GM18858 (cell line): Measurements from ENCODE around the gene TMEM220.
"Not testable (repeated sequence)": the region's sequence is repeated elsewhere in the genome, so short reads cannot be mapped to it uniquely, and the experiment has no call there.

Source experiments
- ATAC-seq: cut with Tn5 transposase; IDR thresholded peaks from one replicate; pipeline ENCODE4 v1.9.1; 2021; ENCODE audit not compliant: unreplicated experiment

Gene TMEM220

DNA sequence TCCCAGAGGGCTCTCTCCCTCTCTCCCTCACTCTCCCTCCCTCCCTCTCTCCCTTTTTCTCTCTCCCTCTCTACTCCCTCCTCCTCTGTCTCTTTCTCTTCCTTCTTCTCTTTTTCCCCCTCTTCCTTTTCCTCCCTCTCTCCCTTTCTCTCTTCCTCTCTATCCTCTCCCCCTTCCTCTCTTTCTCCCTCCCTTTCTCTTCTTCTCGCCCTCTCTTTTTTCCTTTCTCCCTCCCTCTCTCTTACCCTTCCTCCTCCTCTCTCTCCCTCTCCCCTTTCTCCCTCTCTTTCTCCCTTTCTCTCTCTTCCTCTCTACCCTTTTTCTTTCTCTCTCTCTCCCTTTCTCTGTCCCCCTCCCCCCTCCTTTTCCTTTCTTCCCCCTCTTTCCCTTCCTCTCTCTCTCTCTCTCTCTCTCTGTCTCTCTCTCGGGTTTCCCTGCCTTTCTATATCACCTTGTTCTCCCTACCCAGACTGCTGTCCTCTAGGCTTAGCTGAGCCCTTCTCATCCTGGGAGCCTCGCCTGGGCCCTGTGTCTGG, 25.8 kb upstream of the TMEM220 start:
- ATAC-seq = no peak

DNA sequence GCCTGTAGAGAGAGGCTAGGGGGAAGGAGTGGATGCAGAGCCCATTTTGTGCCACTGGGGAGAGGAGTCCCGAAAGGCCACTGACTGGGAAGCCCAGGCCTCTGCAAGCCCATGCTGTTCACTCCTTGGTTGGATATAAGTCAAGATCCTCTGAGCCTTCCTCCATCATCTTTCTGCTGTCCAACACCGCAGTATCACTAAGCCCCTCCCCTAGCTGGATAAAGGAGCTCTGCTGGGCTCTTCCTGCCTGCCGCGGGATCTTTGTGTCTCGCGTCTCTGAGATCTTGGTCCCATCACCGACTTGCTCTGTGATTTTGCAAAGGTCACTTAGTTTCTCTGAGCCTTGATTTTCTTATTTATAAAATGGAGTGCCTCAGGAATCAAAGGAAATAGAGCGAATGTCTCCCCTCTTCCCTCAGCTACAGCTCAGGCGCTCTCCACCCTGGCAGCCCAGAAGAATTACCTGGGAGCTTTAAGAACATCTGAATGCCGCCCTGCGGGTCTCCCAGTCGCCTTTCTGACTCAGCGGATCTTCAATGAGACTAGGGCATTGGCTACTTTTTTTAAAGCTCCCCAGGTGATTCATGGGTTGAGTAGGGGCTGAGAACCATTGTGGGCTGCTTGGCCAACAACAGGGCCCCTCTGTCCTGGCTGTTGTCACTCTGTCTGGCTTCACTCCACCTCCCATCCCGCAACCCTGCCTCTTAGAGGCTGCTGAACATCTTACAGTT, 25.2 kb upstream of the TMEM220 start:
- ATAC-seq = no peak

DNA sequence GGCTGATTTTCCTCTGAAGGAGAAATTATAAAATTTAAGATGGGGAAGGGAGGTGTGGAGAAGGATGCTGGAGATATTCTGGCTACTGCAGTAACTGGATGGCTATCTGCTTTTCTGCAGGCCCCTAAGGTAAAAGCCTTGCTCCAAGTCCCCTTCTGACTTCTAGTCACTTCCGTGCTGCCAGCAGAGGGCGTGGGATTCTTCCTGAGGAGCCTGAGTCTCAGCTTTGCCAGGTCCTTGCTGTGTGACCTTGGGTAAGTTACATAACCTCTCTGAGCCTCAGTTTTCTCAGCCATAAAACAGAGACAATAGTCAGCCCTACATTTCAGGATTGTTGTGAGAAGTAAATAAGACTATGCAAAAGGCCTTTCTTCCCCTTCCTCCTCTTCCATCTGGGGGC, 24.3 kb upstream of the TMEM220 start:
- ATAC-seq = no peak

DNA sequence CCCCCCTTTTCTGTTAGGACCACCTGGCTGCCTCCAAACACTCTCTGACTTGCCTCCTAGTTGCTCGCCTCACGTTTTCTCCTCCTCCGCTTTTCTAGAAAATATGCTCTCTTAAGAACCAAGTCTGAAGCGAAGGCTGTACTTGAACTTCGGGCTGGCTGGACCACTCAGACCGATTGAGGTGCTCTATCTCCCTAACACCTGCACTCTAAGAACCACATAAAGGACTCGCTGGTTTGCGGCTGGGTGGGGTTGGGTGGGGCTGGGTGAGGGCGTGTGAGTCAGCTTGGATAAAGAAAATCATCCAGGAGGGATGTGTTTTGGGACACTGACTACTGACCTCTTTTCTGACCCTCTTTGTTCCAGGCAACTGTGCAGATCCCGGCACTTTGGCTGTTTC, 22.9 kb upstream of the TMEM220 start:
- ATAC-seq = no peak

DNA sequence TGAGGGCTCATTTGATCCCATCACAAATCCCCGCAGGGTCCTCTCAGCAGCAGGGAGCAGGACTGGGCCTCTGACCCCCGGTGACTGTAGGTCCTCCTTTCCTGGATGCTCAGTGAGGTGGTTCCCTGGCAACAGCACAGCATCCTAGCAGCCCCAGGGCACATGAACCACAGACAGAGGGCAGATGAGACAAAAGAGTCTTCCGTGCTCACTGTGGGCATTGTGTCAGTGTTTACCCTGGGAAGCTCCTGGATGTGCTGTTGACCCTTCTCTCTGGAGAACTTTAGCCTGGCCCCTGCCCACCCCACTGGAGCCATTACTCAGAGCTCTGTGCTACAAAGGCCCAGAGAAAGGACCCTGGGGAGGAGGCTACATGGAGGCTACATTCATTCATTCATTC, 21.7 kb upstream of the TMEM220 start:
- no peak for ATAC-seq

DNA sequence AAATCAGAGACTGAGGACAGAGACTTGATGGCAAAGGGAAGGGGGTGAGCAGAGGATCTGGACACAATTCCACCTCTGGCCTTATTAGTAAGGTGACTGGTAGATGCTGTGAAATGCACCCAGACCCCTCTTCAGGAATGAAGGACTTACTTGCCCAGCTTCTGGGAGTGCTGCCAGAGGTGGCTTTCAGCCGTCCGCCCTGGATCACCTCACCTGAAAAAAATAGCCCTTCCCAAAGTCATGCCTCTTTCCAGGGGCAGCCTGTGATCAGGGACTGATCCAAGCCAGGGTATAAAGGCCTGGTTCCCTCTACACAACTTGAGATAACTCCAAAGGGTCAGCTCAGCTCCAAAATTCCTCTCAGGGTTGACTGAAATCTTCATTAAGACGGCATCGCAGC, 20.4 kb upstream of the TMEM220 start:
- ATAC-seq = no peak

DNA sequence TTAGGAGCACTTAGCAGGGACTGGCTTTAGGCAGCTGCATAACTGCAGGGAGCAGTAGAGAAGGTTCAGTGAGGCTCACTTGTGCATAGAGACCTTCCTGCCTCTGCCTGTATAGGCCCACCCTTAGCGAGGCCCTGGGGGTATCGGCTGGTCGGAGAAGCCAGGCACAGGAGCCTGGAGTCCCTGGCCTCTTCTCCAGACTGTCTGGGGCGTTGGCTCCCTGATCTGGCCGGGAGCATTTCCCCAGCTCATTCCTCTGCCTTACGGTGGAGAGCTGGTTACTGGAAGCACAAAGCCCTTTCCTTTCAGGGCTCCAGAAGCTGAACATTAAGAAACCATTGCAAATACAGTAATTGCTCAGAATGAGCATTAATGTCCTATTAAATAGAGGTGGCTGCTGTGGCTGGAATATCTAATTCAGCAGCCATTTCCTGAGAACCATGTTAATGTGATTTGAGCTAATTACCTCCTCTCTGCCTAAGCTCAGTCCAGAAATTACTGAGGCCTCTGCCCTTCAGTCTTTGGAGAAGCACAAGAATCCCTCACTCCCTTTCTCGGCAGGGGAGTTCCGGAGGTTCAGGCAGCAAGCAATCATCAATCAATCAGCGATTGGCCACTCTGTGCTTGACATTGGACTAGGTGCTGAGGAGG, 18.8 kb upstream of the TMEM220 start:
- no peak for ATAC-seq

DNA sequence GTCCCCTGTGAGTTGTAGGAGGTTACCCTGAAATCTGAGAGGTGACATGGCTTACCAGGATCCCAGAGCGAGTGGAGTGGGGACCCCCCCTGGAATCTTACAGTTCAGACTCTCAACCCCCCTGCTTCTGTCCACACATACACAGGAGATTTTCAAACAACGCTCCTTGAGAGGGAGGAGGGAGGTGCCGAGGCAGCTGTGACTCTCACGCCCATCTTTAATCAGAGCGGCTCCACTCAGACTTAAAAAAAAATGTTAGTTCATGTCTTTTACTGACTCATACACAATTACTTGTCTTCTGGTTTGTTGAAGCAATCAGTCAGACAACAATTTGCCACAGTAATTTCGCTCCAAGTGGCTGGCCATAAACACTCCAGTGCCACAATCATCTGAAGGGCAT, 15.4 kb upstream of the TMEM220 start:
- ATAC-seq = no peak

DNA sequence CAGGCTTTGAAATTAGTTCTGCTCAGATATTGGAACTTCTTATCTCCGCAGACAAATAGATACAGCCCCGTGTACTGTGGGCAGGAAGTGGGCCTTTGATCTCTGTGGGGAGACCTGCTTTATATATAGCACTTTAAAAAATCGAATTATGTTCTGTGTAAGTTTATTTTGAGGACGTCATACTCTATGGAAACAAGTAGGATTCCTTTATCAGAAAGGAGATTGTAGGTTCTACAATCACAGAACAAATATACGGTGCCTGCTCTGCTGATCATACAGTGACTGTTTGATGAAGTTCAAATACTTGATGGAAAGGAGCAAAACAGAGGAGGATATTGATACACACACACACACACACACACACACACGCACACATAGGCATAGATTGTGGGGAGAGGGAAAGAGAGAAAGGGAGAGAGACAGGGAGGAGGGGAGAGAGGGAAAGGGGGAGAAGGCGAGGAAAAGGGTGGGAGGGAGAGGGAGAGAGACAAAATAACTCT, 14.7 kb upstream of the TMEM220 start:
- no peak for ATAC-seq

DNA sequence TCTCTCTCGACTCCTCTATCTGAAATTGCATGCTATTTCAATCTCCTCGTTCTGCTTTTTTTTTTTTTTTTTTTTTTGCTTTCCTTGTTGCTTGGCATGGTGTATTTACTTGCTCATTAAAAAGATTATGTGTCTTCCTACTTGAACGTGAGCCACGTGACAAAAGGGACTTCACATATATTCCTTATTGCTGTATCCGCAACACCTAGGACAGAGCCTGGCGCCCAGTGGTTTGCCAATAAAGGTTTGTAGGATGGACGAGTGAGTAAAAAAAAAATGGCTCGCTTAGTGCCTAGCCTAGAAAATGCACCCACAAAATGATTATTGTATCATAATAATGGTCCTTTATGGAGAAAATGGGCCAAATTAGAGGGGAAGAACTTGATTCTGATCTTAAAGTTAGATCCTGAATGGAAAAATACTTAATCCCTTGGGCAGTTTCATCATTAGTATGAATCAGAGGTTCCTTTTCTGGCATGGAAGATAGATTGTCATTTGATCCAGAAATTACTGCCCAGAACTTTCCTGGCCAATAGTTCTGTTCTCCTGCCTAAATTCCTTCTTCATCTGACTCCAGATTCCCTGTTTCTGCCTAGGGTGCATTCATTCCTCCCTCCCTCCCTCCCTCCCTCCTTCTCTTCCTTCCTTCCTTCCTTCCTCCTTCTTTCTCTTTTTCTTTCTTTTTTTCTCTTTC, 13.6 kb upstream of the TMEM220 start:
- no peak for ATAC-seq

DNA sequence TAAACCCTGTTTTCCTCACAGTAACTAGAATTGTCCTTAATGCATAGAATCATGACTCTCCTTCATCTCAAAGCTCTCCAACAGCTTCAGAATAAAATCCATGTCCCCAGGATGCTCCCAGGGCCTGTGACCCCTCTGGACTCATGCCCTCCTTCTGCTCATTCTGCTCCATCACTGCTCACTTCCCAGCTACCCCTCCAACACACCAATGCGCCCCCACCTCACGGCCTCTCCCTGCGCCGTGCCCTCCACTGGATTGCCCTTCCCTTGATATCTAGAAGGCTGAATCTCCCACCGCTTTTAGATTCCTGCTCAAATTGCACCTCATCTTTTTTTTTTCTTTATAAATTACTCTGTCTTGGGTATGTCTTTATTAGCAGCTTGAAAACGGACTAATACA, 12.6 kb upstream of the TMEM220 start:
- ATAC-seq = no peak

DNA sequence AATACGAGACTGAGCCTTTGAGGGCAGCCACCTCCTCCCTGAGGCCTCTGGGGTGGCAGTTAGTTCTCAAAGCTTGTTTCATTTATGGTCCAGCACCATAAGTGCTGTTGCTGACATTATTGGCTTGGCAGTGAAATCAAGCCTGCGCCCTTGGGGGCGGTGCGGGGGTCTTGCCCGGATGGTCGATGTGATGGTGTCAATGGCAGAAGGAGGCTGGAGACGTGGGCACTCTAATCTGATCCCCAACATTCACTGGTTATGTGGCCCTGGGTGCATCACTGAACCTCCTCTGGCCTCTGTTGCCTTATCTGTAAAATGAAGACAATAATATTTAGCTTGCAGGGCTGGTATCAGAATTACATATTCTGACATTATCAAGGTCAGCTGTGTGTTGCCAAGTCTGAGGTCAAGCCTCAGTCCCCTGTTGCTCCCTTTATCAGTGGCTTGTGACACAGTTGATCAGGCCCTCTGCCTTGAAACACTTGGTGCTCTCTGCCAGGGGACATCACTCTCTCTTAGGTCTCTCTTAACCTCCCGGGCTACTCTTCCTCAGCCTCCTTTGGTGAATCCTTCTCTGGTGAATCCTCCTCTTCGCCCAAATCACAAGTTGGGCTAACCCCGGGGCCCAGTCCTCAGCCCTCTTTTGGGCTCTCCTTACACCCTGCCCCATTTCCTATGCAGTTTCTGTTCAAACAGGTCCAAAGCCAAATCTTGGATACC, 11.8 kb upstream of the TMEM220 start:
- no peak for ATAC-seq

DNA sequence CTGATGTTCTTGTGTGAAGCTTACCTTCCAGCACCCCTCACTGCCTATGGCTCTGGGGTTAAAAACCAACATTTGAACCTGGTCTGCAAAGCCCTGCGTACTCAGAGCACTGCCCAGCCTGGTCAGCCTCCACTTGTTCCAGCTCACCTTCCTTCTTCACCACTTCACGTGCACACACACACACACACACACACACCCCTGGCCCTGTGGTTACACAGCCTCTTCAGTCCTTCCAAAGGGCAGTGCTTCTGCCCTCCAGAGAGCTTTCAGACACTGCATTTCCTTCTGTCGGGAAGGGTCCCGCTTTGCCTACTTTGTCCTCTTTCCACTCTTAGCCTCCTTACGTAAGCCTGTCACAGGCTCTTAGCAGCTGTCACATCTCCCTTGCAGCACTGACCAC, 9.6 kb upstream of the TMEM220 start:
- ATAC-seq = no peak

DNA sequence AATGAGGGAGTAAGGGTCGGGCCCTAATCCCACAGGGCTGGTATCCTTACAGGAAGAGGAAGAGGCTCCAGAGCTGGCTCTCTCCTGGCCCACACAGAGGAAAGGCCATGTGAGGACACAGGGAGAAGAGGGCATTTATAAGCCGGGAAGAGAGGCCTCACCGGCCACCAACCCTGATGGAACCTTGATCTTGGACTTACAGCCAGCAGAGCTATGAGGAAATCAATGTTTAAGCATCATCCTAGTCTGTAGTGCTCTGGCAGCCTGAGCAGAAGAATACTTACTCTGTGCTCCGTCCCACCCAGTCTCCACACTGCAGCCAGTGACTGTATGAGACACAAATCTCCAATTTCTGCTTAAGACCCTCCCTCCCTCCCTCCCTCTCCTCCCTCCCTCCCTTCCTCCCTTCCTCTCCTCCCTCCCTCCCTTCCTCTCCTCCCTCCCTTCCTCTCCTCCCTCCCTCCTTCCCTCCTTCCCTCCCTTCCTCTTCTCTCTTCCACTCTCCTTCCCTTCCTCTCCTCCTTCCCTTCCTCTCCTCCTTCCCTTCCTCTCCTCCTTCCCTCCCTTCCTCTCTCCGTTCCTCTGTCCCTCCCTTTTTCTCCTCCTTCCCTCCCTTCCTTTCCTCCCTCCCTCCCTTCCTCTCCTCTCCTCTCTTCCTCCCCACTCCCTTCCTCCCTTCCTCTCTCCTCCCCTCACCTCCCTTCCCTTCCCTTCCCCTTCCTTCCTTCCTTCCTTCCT, 8.9 kb upstream of the TMEM220 start:
- ATAC-seq = no peak

DNA sequence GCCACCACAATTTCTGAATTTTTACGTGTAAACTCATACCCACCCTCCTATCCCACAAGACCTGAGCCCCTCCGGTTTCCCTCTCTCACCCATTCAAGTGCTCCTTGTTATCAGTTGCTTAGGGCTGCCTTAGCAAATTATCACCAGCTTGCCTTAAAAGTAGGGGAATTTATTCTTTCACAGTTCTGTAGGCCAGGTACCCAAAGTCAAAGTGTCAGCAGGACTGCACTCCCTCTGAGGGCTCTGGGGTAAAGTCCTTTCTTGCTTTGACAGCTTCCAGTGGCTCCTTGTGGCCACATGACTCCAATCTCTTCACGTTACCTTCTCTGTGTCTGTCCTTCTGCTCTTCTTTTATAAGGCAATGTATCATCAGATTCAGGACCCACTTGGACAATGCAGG, 7.9 kb upstream of the TMEM220 start:
- no peak for ATAC-seq

DNA sequence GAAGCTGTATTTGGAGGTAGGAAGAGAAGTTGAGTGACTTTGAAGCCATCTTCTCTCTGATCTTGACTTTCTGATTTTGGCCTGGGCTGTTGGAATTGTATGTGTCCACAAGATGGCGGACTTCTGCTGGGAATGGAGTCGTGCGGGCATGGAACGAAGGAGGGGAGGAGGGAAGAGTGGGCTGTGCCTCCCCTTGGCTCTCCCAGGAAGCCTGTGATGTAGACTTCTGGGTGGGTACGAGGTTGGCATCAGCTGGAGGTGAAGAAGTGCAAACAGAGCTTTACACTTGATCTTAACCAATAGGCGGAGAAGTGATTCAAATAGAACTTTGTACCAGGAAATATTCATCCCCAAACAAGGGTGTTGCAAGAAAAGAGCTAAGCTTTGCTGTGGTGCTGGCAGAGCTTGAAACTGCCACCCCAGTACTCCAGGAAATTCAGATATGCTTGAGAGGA, 7.4 kb upstream of the TMEM220 start:
- ATAC-seq = no peak

DNA sequence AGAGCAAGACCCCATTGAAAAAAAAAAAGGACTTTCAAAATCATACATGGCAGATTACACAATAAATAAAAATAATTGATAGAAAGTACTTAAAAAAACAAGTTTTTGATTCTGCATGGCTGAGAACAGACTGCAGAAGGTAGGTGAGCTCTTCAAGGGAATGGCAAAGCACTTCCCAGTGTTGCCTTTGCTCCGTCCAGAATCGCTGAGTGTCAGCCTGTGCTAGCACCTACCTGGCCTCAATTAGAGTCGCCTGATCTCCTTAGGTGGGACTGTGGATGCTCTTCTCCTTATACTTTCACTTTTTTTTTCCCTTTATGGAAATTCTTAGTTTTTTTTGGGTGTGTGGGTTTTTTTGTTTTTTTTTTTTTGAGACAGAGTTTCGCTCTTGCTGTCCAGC, 6.0 kb upstream of the TMEM220 start:
- no peak for ATAC-seq

DNA sequence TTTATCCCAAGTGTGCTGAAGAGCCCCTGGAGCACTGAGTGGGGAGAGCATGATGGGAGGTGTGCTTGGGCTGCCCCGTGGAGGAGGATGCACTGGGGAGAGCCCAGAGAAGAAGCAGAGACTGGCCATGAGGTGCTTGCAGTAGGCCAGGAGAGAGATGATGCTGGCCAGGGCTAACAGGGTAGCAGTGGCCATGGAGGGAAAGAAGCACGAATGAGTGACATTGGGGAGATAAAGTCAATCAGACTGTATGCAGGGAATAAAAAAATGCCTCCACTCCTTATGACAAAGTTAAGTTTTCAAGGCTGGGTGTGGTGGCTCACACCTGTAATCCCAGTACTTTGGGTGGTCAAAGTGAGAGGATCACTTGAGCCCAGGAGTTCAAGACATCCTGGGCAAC, 5.4 kb upstream of the TMEM220 start:
- ATAC-seq = no peak

DNA sequence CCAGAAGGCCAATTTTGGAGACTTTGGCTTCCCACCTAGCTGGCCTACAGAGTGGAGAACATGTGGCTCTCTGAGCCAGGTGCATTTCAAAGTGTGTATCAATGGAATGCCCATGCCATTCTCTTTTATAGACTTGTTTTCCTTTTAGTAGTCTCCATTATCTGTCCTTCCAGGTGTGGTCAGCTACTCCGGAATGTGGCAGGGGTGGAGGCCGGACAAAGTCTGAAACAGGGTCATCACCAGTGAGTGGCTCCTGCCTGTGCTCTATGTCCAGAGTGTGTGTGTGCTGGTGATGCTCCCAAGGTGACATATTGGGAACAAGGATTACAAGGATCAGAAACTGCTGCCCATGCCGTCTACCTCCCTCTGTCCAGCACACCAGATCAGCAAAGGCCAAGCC, 3.8 kb upstream of the TMEM220 start:
- no peak for ATAC-seq

DNA sequence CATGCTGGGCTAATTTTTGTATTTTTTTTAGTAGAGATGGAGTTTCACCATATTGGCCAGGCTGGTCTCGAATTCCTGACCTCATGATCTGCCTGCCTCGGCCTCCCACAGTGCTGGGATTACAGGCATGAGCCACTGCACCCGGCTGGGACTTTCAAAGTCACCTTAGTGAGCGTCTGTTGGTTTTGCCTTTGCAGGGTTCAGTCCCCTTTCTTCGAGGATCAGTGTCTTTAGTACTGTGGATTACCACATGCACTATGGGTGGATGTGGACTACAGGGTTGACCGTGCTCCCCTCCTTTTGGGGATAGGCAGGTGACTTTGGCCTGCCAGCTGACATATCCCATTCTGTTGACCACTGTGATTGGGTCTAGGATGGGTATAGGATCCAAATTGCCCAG, 2.3 kb upstream of the TMEM220 start:
- ATAC-seq = not testable (repeated sequence)
